ENCODE results near the gene EPHA5. TPM values are rescaled to one million over a fixed set of nuclear protein-coding genes. Genes with fewer than 3 reads are reported as not detected.

The EPHA5 gene
- total RNA-seq, 2 donors from 2014 or later = under 0.01 TPM; not detected in 1

GRCh38 chr4:65467068-65467680 lies 203.1 kb downstream of the EPHA5 start:
- intact Hi-C loops (cut with DNase I) = no loop called here
- ATAC-seq (no peak), DNase-seq (no peak)
- Histone ChIP-seq H3K27ac (no peak overlapping the region), H3K36me3 (replicated peaks in 1 of 2; ENCODE audit: insufficient read depth in 1 of 2, low read depth in 2 of 2) (no peaks in the 10 kb centered on the region), H3K4me3 (no peak overlapping the region), H3K9me3 (no peaks in the 10 kb centered on the region), H3K27me3 (no peaks in the 10 kb centered on the region), H3K4me1 (no peaks in the 10 kb centered on the region)
- 57 to 65% methylated on average over 1 of the region's 1 CpG for WGBS, 2 donors
- TF ChIP-seq POLR2A (IDR thresholded peaks at IDR 0.05) (no peak), CTCF (IDR thresholded peaks at IDR 0.05) (no peak)

DNA sequence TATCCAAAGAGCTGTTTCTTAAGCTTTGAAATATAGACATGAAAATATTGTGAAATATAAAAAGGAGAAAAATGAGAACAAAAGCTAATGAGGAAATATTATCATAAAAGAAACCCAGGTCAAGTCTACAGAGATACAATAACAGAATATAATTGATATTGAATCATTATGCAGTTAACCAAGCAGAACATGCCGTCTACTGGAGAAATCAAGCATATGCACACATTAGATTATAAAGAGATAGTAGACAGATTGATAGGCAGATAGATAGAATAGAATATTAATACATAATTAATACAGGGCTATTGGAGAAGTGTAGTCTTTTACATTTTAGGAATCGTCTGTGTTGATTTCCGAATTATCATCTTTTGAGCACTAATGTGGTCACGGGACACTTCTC lies 208.5 kb downstream of the EPHA5 start:
- H3K27ac ChIP-seq = no peak overlapping the region

GRCh38 chr4:65457011-65457410 lies 213.3 kb downstream of the EPHA5 start:
- Histone ChIP-seq H3K9me3 (peaks cover 0 to 3% (median 0%) of the 10 kb centered on the region in 3 donors), H3K4me3 (no peak overlapping the region), H3K4me1 (no peaks in the 10 kb centered on the region), H3K27ac (no peak overlapping the region), H3K36me3 (replicated peaks in 1 of 2; ENCODE audit: insufficient read depth in 1 of 2, low read depth in 2 of 2) (no peaks in the 10 kb centered on the region), H3K27me3 (no peaks in the 10 kb centered on the region)
- intact Hi-C loops (cut with DNase I) = no loop called here
- TF ChIP-seq POLR2A (IDR thresholded peaks at IDR 0.05) (no peak), CTCF (IDR thresholded peaks at IDR 0.05) (no peak)
- DNase-seq = no peak
- 75 to 79% methylated on average over 2 of the region's 2 CpGs for WGBS, 2 donors
- no peak for ATAC-seq

More for the DNA sequence above, 208.5 kb downstream of the EPHA5 start:
- DNase-seq (no peak), ATAC-seq (no peak)
- no peaks in the 10 kb centered on the region for H3K36me3 ChIP-seq (replicated peaks in 1 of 2; ENCODE audit: insufficient read depth in 1 of 2, low read depth in 2 of 2)
- H3K9me3 ChIP-seq = peaks cover 0 to 3% (median 0%) of the 10 kb centered on the region in 3 donors
- no peak overlapping the region for H3K4me3 ChIP-seq
- H3K4me1 ChIP-seq = no peaks in the 10 kb centered on the region
- 62 to 87% methylated on average over 4 of the region's 4 CpGs for WGBS, 2 donors
- peak in 2 of 7 experiments; percentile 6 to 23 for TF ChIP-seq CTCF (IDR thresholded peaks at IDR 0.05)
- no peak for TF ChIP-seq POLR2A (IDR thresholded peaks at IDR 0.05)
- intact Hi-C loops (cut with DNase I) = no loop called here
- no peaks in the 10 kb centered on the region for H3K27me3 ChIP-seq

GRCh38 chr4:65456579-65456978 lies 213.7 kb downstream of the EPHA5 start:
- H3K36me3 ChIP-seq (replicated peaks in 1 of 2; ENCODE audit: insufficient read depth in 1 of 2, low read depth in 2 of 2) = no peaks in the 10 kb centered on the region
- DNase-seq = no peak
- no peak overlapping the region for H3K4me3 ChIP-seq
- no peak for ATAC-seq
- intact Hi-C loops (cut with DNase I) = no loop called here
- no peak overlapping the region for H3K27ac ChIP-seq
- peaks cover 0 to 3% (median 0%) of the 10 kb centered on the region in 3 donors for H3K9me3 ChIP-seq
- TF ChIP-seq CTCF (IDR thresholded peaks at IDR 0.05) (no peak), POLR2A (IDR thresholded peaks at IDR 0.05) (no peak)
- no peaks in the 10 kb centered on the region for H3K4me1 ChIP-seq
- H3K27me3 ChIP-seq = no peaks in the 10 kb centered on the region

- Histone ChIP-seq H3K36me3 (replicated peaks in 1 of 2; ENCODE audit: insufficient read depth in 1 of 2, low read depth in 2 of 2) (no peaks in the 10 kb centered on the region), H3K27ac (no peak overlapping the region), H3K27me3 (no peaks in the 10 kb centered on the region), H3K4me1 (no peaks in the 10 kb centered on the region), H3K4me3 (no peak overlapping the region), H3K9me3 (no peaks in the 10 kb centered on the region)
- 55 to 60% methylated on average over 3 of the region's 3 CpGs for WGBS, 2 donors
- TF ChIP-seq POLR2A (IDR thresholded peaks at IDR 0.05) (no peak), CTCF (IDR thresholded peaks at IDR 0.05) (no peak)
- intact Hi-C loops (cut with DNase I) = no loop called here
- no peak for ATAC-seq
- DNase-seq = no peak
Measured at GRCh38 chr4:65453398-65453797, 216.9 kb downstream of the EPHA5 start.
